ENCODE data around the gene TRIM3. TPM values are rescaled to one million over a fixed set of nuclear protein-coding genes. Genes with fewer than 3 reads are reported as not detected.
"Not testable (repeated sequence)": the region's sequence is repeated elsewhere in the genome, so short reads cannot be mapped to it uniquely, and the experiment has no call there.

TRIM3 gene
- total RNA-seq, result 10 to 100 TPM; 21.6 to 43.9 (median 32.6) TPM

- H3K4me1 ChIP-seq, result peaks cover 11 to 13% of the 10 kb centered on the region in 2 donors
These were observed at the start of gene TRIM3 for GRCh38 chr11:6473451-6474412. TSS of gene TRIM3 (minus strand) at chr11:6473941. CDS start at chr11:6465695, 8,246 bp downstream.

DNA sequence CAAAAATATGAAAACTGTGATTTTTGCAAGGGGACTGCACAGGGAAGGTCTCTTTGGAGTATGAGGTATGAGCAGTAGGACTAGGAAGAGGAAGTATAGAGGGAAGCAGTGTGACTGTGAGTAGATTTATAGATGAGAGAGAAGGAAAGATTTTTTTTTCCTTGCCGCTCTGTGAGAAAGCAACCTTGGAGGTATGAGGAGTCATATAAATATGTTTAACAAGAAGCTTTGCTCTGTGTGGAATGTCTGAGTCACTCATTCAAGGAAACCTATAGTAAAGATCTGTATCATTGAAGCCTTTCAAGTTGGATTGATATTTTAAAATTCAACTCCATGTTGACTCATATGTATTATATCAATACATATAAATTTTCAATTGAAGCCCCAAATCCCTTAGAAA lies 49.5 kb upstream of the TRIM3 start:
- Histone ChIP-seq H3K27me3 (no peaks in the 10 kb centered on the region), H3K4me3 (no peak overlapping the region), H3K27ac (no peak overlapping the region), H3K36me3 (no peaks in the 10 kb centered on the region), H3K4me1 (no peaks in the 10 kb centered on the region), H3K9me3 (no peaks in the 10 kb centered on the region)
- no peak for DNase-seq (ENCODE audit: low spot score in 2 of 2)
- TF ChIP-seq CTCF (IDR thresholded peaks at IDR 0.05) (no peak), POLR2A (IDR thresholded peaks at IDR 0.05) (no peak), POLR2AphosphoS5 (IDR thresholded peaks at IDR 0.05) (no peak)
- intact Hi-C loops (cut with DNase I; ENCODE audit: low total_unique reads), result no loop called here

More at GRCh38 chr11:6473451-6474412, at the start of gene TRIM3:
- Histone ChIP-seq H3K27ac (peak within 1 kb of the TSS; percentile 97 to 98), H3K27me3 (no peaks in the 10 kb centered on the region), H3K9me3 (no peaks in the 10 kb centered on the region), H3K36me3 (no peaks in the 10 kb centered on the region), H3K4me3 (peak within 1 kb of the TSS; percentile 75 to 89 (median 79))
- peak; percentile 48 for TF ChIP-seq POLR2A (IDR thresholded peaks at IDR 0.05)
- no peak for TF ChIP-seq CTCF (IDR thresholded peaks at IDR 0.05)
- TF ChIP-seq POLR2AphosphoS5 (IDR thresholded peaks at IDR 0.05), result peak; percentile 23 to 63 (median 36)
- intact Hi-C loops (cut with DNase I; ENCODE audit: low total_unique reads), result loop anchor here (5.0 kb wide), 1 partner anchor 586 kb away; no protein-coding TSS in a partner anchor
- DNase-seq (ENCODE audit: low spot score in 2 of 2), result peak; percentile 92 to 96

GRCh38 chr11:6521946-6522345 lies 48.2 kb upstream of the TRIM3 start:
- H3K27ac ChIP-seq; intact Hi-C loops (cut with DNase I; ENCODE audit: low total_unique reads); DNase-seq (ENCODE audit: low spot score in 2 of 2); H3K9me3 ChIP-seq; H3K27me3 ChIP-seq; H3K4me1 ChIP-seq; H3K36me3 ChIP-seq; H3K4me3 ChIP-seq: not testable (repeated sequence)

DNA sequence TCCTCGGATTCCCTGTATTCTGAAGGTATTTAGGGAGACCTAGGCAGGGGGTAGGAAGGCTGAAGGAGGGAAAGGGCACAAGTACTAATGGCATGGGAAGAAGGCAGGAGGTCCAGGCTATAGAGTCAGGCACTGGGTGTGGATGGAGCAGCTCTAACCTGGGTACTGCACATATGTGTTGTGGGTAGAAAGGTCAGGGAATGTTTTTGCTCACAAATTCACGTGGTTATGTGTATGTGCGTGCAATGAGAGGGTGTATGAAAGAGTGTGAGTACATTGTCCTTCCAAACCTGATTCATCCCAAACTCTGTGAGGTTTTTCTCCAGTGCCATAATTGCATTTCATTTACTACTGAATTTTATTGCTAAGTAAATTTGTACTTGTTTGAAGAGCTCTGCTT lies 46.5 kb upstream of the TRIM3 start:
- TF ChIP-seq CTCF (IDR thresholded peaks at IDR 0.05) (no peak), POLR2A (IDR thresholded peaks at IDR 0.05) (no peak), POLR2AphosphoS5 (IDR thresholded peaks at IDR 0.05) (no peak)
- no peaks in the 10 kb centered on the region for H3K4me1 ChIP-seq
- intact Hi-C loops (cut with DNase I; ENCODE audit: low total_unique reads), result no loop called here

DNA sequence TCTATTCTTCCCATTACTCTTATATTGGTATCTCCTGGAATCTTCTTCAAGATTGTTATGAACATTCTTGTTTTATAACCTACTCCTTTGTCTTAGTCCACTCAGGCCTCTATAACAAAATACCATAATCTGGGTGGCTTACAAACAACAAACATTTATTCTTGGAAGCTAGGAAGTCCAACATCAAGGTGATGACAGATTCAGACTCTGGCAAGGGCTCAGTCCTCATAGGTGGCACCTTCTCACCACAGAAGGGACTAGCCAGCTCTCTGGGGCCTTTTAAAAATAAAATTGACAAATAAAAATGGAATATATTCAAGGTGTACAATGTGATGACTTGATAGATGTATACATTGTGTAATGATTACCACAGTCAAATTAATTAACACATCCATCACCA lies 43.1 kb upstream of the TRIM3 start:
- H3K27ac ChIP-seq, result no peak overlapping the region
- H3K4me1 ChIP-seq, result no peaks in the 10 kb centered on the region
- no peak for DNase-seq (ENCODE audit: low spot score in 2 of 2)
- H3K9me3 ChIP-seq, result no peaks in the 10 kb centered on the region
- TF ChIP-seq POLR2AphosphoS5 (IDR thresholded peaks at IDR 0.05) (no peak), CTCF (IDR thresholded peaks at IDR 0.05) (no peak), POLR2A (IDR thresholded peaks at IDR 0.05) (no peak)
- no peak overlapping the region for H3K4me3 ChIP-seq
- no peaks in the 10 kb centered on the region for H3K27me3 ChIP-seq
- no peaks in the 10 kb centered on the region for H3K36me3 ChIP-seq
- intact Hi-C loops (cut with DNase I; ENCODE audit: low total_unique reads), result no loop called here

More for the DNA sequence above, 46.5 kb upstream of the TRIM3 start:
- Histone ChIP-seq H3K27ac (no peak overlapping the region), H3K36me3 (no peaks in the 10 kb centered on the region), H3K4me3 (no peak overlapping the region), H3K27me3 (no peaks in the 10 kb centered on the region), H3K9me3 (no peaks in the 10 kb centered on the region)
- DNase-seq (ENCODE audit: low spot score in 2 of 2), result no peak

All from breast epithelium (tissue), 4 donors.